ENCODE data around the gene SRGAP3.

Gene SRGAP3

GRCh38 chr3:9225268-9225667, 24.2 kb downstream of the SRGAP3 start:
- DNase-seq (ENCODE audit: low spot score): no peak

- DNase-seq (ENCODE audit: low spot score): no peak
Observed at GRCh38 chr3:9224490-9224889, 25.0 kb downstream of the SRGAP3 start.

DNA sequence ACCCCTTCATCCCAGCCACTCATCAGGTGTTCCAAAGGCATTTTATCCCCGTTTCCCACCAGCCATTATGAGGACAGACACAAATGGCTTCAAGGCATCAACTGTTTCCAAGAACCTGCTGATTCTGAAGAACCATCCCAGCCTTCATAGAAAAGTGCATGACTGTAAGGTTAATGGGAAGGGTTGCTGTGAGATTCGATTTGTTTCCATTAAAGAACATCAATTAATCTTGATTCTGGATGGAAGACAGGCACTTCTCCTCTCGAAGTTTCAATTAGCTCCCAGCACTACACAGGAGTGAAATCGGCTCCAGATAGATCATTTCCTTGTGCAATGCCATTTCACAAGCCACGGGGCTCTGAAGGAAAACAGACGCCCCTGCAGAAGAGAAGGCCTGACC, 25.8 kb downstream of the SRGAP3 start:
- no peak for DNase-seq (ENCODE audit: low spot score)

GRCh38 chr3:9222956-9223639, 26.3 kb downstream of the SRGAP3 start:
- DNase-seq (ENCODE audit: low spot score): no peak

- no peak for DNase-seq (ENCODE audit: low spot score)
Observed at GRCh38 chr3:9222049-9222448, 27.4 kb downstream of the SRGAP3 start.

DNA sequence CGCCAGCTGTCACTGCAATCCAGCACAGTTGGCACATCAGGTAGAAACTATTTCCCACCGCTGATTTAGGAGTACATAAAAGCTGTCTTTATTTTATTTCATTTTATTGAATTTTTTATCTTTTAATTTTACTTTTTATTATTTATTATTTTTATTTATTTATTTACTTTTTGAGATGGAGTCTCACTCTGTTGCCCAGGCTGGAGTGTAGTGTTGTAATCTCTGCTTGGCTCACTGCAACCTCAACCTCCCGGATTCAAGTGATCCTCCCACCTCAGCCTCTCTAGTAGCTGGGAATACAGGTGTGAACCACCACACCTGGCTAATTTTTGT, 31.0 kb downstream of the SRGAP3 start:
- DNase-seq (ENCODE audit: low spot score): no peak

GRCh38 chr3:9217784-9218513, 31.5 kb downstream of the SRGAP3 start:
- DNase-seq (ENCODE audit: low spot score): no peak

DNA sequence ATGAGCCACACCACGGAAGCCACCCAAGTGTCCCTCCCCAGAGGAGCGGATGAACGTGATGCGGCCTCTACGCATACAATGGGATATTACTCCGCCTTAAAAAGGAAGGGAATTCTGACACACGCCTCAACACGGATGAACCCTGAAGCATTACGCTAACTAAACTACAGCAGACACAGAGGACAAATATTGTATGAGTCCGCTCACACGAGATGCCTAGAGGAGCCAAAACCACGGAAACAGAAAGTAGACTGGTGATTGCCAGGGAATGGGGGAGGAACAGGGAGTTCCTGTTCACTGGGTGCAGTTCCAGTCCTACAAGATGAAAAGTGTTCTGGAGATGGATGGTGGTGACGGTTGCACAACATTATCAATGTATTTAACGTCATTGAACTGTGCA, 32.7 kb downstream of the SRGAP3 start:
- DNase-seq (ENCODE audit: low spot score): no peak

DNA sequence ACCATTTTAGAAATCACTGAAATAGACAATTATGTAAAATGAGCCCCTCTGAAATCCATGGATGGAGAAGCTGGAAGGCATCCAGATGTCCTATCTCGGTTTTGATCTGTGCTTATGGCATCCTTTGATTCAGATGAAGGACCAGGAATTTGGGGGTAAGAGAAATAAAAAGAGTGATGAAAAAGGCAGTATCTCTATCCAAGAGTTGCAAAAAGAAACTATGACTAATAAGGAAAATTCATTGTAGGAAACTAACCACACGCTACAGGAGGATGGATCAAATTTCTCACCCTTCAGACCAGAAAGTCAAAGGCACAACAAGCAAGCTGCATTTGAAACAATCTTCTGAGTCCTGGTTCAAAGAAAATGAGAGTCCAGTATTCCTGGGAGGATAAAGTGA, 34.8 kb downstream of the SRGAP3 start:
- no peak for DNase-seq (ENCODE audit: low spot score)

DNA sequence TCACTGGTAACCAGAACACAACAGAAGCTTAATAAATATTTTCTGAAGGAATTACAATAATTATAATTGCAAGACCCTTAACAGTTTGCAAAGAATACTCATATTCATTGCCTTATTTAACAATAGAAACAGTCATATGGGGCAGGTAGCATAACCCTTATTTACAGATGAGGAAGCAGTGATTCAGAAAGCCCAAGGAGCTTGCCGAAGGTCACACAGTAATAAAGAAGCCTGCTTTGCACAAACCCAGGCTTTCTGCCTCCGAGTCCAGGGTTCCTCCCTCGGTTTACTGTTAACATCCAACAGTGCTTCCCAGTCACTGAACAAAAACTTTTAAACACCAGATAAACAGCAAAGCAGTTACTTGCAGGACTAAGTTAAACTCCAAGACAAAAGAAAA, 35.3 kb downstream of the SRGAP3 start:
- no peak for DNase-seq (ENCODE audit: low spot score)

- no peak for DNase-seq (ENCODE audit: low spot score)
Observed at GRCh38 chr3:9213019-9213634, 36.3 kb downstream of the SRGAP3 start.

DNA sequence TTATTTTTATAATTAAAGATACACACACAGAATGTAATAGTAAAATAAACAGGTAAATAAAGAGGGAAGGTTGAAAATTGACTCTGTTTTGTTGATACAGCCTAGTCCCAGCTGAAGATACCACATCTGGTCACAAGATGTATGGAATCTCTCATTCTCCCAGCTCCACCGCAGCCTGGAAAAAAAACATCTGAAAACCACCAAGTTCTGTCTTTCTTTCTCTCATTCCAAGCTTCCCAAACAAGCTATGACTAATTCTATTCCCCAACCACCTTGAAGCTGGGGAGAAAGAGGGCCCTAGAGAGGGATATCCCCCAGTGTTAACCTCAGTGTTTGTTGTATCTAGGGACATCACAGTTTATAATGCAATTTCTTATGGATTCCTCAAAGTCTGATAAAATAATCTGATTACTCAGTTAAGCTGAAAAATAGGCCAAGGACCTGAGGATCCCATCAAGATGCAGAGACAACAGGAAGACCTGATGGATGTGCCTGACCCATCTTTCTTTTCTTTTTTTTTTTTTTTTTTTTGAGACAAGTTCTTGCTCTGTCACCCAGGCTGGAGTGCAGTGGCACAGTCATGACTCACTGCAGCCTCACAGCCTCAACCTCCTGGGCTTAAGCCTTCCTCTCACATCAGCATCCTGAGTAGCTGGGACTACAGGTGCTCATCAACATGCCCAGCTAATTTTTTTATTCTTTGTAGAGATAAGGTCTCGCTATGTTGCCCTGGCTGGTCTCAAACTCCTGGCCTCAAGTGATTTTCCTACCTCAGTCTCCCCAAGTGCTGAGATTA, 38.1 kb downstream of the SRGAP3 start:
- DNase-seq (ENCODE audit: low spot score): no peak

GRCh38 chr3:9209777-9210176, 39.7 kb downstream of the SRGAP3 start:
- no peak for DNase-seq (ENCODE audit: low spot score)

- DNase-seq (ENCODE audit: low spot score): no peak
Observed at GRCh38 chr3:9208605-9209152, 40.8 kb downstream of the SRGAP3 start.

DNA sequence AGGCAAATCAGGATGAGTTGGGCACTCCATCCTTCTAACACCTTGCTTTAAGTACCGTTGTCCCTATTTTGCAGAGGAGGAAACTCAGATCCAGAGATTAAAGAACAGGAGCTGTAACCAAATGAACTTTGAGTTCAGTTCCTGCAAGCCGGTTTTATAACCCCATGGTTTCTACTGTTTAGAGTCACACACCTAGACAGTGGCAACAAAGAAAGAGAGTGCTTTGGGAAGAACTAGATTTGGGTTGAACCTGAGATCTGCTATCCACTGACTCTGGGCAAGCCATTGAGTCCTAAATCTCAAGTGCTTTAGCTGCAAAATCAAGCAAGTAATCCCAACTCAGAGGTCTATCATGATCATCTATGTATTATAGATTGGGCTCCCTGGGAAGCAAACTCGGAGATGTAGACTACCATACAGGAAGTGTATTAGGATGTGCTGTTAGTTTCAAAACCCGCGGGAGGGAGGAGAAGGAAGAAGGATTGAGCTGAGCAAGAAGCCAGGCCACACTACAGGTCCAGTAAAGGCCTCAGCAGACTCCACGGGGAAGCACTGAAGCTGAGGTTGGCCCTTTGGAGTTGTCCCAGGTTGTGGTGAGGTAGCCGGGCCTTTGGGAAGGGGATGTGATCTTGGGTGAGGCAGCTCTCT, 42.2 kb downstream of the SRGAP3 start:
- no peak for DNase-seq (ENCODE audit: low spot score)

DNA sequence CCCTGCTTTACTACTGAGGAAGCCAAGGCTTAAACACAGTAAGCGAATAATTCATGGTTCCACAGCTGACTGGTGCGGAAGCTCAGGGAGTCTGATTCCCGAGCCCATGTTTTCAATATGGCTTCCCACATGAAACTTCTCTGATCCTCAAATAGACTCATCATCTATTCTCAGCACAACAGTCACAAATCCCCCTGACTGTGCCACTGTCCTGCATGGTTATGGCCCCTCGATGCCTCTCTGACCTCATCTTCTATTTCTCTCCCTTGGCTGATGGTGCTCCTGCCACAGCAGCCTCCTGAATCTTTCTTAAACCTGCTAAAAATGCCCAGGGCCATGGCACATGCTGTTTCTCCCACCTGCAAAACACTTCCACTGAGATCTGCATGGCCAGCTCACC, 43.2 kb downstream of the SRGAP3 start:
- DNase-seq (ENCODE audit: low spot score): no peak

DNA sequence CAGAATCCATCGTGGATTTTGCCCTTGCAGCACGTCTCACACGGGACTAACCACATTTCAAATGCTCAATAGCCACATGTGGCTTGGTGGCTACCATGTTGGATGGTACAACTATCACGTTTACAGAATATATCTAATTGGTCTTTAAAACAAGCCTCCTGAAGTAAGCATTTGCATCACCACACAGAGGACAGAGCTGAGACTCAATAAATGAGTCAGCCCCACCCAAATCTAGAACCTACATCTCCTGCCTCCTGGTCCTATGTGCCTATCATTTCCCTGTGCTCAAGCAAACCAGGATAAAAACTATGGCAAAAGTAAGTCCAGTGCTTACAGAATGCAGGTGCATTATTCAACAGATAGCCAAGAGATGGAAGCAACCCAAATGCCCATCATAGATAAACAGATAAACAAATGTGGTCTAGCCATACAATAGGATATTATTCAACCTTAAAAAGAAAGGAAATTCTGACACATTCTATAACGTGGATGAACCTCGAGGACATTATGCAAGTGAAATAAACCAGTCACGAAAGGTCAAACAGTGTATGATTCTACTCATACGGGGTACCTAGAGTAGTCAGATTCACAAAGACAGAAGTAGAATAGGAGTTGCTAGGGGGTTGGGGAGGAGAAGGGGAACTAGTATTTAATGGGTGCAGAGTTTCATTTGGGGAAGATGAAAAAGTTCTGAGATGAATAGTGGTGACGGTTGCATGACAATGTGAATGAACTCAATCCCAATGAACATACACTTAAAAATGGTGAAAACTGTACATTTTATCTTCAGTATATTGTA, 43.9 kb downstream of the SRGAP3 start:
- no peak for DNase-seq (ENCODE audit: low spot score)

DNA sequence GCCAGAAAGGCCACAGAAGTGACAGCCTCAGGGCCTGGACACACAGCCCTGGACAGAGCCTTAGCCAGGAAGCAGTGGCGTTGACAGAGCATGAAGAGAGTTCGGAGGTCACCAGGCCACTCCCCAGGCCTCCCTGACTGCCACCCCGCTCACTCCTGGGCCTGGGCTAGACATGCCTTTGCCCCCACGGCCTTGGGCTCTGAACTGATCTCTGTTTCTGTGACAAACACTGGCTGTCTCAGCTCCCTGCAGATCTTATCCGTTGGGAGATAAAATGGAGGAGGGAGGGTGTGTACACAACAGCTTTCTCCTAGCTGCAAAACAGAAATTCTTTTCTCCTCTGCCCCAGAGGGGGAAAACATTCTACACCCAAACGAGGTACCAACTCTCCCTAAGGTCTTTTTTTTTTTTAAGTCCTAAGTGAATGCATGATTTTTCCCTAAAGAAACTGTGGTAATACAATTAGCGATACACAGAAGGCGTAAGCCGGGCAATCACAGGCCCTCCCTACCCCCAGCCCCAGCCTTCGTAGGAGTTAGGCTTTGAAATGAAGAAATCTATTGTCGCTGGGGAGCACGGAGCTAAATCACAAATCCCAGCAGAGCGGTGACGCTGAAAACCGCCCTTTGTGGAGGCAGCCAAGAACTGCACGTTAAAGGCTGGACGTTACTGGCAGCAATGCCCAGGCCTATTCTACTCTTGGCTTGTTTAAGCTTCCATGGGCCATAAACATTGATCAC, 45.0 kb downstream of the SRGAP3 start:
- DNase-seq (ENCODE audit: low spot score): peak; percentile 86

GRCh38 chr3:9203317-9203716, 46.1 kb downstream of the SRGAP3 start:
- DNase-seq (ENCODE audit: low spot score): no peak

GRCh38 chr3:9202546-9202945, 46.9 kb downstream of the SRGAP3 start:
- DNase-seq (ENCODE audit: low spot score): no peak

Measured in pons (tissue), 1 donor.